Stimulated activated CD8-positive, alpha-beta memory T cell treated with anti-CD3 and anti-CD28 coated beads, Interleukin-12 subunit alpha, Interleukin-12 subunit beta, amount 100 ng/mL, for 24 hours (primary cell): ENCODE data around the gene B4GALT6.

Source experiments
- DNase-seq: peaks from one replicate; pipeline ENCODE4 v3.0.0-alpha.2; 2020; ENCODE audit errors: extremely low read depth

The B4GALT6 gene

DNA sequence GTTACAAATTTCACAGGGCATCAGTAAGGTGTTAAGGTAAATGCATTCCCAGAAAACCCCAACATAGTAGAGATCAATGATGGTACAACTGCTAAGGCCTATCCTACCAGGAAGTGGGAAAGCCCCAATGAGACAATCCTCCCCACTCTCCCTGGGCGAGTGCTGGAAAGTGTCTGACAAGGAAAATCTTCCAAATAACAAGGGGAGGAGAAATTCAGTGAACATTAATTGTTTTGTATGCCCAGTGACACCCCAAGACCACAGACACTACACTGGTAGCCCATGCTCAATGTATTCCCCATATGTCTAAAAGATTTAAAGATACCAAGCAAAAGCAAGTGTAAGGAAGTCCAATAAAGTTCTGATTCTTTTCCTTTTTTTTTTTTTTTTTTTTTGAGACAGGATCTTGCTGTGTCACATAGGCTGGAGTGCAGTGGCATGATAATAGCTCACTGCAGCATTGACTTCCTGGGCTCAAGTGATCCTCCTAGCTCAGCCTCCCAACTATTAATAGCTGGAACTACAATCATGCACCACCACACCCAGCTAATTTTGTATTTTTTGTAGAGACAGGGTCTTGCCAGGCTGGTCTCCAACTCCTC lies 24.7 kb downstream of the B4GALT6 start:
- no peak for DNase-seq

DNA sequence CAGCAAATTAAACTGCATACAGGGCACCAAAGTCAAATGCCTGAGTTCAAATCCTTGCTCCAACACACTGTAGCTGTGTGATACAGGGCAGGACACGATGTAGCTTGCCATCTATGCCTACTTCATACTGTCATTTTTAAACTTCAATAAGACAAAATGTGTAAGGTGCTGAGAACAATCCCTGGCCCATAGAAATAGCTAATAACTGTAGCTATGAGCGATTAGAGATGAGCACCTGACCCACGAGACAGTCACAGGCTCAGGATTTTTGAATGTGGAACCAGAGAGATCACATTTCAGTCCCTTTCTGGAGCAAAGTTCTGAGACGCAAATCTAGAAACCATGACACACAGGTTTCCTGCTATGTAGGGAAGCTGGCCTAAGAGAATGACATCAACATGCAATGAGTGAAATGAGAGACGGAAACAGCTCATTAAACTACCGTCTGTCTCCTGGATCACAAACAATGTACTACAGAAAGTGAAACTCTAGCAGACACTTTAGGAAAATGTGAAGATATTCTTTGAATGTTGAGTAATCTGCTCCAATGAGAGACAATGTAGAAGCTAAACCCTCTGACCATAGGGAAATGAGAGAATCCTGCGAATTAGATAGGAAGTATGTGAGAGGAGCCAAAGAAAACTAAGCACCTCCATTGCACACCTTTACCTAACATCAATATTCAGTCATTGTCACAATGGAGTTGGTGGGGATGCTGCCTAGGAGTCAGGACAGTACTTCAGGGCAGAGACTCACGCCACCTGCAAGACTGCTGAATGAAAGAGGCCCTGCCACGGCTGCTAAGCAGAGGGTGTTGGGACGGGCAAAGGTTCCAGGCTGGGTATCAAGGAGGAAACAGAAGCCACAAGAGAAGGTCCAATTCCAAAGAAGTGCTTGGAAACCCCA lies 25.5 kb downstream of the B4GALT6 start:
- DNase-seq: no peak

DNA sequence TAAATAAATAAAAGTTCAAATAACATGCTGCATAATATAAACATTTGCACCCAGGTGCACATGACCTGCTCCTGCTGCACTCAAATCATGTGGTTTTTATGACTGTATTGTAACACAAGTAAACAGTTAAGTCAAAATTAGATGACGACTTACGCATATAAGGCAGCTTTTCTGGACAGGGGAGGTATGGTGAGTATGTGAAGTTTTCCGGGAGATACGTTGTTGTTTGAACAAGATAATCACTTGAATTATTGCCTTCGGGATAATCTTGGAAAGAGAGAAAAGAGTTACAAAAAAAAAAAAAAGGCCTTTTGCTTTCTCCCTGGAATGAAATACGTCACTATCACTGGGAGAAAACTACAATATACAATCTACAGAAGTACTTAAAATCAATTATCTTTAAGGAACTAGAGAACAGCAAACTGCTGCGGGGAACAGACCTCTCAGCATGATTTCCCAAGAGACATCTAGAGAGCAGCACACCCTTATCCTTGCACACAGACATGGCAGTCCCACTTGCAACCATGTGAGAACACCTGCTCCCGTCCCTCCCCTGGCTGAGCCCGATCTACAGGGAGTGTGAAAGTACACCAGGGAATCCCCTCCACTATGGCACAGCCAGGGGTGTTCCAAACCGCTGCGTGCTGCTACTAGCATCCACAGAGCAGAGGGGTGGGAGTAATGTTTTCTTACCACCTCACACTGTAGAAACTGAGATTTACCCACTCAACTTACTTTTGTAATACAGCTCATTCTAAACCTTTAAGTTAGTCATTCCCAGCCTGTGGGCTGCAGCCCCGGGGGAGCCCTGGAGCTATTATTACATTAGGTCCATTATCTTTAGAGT lies 26.3 kb downstream of the B4GALT6 start:
- DNase-seq: no peak

DNA sequence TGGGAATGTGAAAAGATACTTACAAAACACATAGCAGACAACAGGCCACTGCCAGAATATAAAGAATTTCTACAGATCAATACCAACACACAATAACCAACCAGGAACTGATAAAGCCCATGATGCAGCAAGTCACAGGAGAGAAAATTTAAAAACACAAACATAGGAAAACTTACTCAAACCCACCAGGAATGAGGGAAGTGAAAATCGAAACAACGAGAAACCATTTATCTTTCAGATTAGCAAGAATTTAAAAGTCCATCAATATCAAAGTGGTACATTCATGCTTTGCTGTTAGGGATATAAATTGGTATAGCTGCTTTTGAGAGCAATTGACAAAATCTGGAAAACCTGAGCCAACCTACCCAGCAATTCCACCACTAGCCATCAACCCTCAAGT lies 27.6 kb downstream of the B4GALT6 start:
- DNase-seq: no peak

DNA sequence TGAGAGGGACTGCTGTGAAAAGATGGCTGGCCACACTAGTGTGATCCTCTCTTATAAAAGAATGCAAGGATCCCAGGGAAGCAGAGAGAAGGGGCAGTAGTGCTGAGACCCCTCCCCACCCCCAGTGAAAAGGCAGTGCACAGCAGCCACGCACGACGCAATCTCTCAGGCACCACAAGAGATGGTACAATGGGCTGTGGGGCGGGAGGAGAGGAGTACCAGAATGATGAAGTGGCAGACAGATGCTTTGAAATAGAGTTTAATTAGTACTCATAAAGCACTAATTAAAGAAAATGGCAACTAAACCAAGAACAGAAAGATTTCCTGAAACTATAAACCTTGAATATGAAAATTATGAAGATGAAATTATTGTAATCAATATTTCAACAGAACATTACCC lies 29.0 kb downstream of the B4GALT6 start:
- DNase-seq: no peak

DNA sequence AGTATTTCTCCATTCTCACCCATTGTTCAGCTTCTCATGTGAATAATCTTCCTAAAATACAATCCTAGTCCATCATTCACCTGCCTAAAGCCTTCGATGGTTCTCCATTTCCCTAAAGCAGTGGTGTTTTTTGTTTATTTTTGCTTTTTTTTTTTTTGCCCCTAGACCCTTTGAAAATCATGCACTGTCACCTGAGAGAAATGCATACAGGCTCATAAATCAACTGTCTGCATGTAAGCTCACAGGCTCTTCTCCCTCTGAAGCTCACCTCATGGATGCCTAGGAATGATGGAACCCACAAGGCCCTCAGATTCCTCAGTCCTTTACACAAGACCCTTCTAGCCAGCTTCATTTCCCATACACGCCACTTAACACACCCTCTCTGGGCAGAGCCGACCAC lies 31.5 kb downstream of the B4GALT6 start:
- DNase-seq: no peak

DNA sequence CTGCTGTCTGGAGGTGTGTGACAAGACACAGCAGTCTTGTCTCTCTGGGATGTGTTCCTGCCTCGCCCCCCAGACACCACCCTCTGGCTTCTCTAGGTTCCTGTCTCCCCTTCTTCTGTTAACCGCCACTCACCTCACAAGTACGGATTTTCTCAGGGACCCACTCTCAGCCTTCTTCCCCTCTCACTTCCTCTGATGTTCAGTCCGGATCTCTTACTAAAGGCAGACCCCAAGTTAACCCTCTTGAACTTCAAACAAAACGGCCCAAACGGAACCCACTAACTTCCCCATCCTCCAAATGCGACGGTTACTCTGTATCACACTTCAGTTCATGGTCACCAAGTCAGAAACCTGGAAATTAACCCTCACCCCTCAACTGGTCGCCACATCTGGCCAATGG lies 32.0 kb downstream of the B4GALT6 start:
- DNase-seq: no peak

DNA sequence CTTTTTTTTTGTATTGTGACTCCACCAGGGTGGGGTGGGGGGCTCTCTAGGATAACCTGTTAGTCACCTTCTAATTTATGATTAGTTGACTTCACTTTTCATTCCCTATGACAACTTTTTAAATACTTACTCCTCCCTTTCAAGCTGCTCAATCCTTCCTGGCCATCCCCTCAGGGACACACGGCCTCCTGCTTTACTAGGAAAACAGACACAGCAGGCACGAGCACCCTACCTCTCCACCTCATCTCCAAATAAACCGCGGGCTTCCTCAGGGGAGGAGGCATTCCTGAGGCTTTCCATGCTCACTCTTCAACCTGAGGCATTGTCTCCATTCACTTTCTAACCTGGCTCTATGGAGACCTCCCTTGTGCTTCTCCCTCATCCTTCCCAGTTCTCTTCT lies 33.0 kb downstream of the B4GALT6 start:
- DNase-seq: no peak

DNA sequence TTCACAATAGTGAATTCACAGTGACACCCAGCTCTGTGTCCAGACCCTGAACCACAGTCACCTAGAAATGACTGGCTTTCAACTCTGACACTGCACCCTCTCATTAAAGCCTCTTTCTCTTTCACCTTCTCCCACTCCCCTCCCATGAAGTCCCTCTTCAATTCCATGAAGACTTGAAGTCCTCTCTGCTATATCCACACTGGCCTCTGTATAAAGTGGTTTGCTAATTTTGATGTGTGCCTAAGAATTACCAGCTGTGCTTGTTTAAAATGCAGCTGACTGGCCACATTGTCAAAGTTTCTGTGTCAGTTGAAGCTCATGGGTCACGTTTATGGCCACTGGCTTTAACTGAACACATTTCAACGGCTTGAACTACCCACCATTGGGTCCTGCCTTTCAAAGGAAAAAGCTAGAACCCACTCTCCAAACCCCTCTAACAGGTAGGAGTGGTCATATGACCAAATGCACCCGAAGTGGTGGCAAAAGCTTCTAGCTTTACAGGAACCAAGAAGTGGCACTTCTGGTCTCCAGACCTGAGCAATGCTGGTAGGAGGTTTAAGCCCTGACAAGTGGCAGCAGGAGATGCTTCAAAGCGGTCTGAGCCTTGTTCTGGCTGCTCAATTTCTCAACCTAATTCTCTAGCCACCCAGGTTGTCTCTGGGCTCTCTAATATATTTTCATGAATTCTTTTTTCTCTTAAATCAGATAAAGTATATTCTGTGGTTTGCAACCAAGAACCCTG lies 34.2 kb downstream of the B4GALT6 start:
- DNase-seq: no peak

DNA sequence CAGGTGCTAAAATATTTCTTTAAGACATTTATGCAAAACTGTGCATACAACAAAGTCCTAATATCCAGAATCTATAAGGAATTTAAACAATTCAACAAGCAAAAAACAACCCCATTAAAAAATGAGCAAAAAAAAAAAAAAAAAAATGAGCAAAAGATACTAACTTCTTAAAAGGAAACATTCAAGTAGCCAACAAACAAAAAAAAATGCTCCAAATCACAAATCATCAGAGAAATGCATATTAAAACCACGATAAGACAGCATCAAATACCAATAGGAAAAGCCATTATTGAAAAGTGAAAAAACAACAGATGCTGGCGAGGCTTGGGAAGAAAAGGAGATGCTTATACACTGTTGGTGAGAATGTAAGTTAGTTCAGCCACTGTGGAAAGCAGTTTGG lies 34.9 kb downstream of the B4GALT6 start:
- DNase-seq: no peak

DNA sequence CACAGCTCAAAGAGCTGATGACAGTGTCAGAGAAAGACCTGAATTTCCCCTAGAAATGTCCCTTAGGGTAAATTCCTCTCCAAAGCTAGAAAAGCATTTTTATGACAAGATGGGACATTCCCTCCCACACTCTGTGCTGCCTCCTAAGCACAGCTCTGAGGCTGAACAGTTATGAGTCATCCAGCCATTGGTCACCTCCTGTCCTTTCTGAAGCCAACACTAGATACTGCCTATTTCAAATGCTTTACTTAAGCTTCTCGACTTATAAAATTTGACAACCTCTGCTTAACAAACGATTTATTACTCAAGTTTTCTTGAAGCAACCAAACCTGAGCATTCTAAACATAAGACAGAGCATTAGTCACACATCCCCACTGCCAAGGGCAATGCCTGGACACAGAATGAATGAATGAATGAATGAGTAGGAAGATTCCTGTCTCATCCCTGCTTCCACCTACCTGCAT lies 35.4 kb downstream of the B4GALT6 start:
- no peak for DNase-seq

DNA sequence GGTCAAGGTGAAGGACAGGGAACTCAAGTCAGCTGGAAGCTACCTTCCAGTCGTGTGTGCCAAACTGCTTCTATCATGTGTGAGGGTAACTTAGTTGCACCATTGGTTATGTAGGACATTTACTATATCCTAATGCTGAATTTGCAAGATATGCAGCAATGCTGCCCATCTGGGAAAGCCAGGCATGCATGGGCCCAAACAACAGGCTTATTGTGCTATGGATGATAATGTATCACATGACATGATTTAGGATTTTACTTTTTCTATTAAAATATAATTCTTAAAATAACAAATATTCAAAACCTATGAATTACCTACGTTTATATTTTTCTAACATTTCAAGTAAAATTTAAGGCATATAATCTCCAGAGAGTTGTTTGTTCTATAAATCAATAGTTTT lies 35.9 kb downstream of the B4GALT6 start:
- no peak for DNase-seq

DNA sequence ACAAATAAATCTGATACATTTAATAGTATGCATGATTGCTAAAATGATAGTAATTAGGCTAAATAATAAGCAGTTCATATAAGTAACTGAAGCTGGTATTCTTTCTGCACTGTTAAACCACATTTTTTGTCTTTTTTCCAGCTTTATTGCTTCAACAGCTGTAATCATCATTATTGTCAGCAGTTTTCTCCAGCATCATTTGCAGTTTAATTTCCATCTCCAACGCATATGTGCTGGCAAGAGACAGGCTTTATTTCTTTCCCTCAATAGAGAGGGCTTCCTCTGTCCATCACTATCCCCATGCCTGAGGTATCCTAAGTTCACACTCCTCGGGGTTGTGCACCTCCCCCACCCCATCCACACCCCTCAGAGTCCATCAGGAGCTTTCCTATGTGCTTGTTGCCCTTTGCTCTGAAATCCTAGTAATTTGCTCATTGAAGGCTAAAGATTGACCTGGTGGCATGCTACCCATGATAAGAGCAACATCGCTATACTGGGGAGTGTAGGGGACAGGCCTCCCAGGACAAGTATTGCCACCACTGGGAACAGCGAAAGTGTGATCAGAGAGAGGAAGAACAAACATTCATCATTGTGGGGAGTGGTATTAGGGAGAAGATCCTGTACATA lies 37.1 kb downstream of the B4GALT6 start:
- DNase-seq: no peak

DNA sequence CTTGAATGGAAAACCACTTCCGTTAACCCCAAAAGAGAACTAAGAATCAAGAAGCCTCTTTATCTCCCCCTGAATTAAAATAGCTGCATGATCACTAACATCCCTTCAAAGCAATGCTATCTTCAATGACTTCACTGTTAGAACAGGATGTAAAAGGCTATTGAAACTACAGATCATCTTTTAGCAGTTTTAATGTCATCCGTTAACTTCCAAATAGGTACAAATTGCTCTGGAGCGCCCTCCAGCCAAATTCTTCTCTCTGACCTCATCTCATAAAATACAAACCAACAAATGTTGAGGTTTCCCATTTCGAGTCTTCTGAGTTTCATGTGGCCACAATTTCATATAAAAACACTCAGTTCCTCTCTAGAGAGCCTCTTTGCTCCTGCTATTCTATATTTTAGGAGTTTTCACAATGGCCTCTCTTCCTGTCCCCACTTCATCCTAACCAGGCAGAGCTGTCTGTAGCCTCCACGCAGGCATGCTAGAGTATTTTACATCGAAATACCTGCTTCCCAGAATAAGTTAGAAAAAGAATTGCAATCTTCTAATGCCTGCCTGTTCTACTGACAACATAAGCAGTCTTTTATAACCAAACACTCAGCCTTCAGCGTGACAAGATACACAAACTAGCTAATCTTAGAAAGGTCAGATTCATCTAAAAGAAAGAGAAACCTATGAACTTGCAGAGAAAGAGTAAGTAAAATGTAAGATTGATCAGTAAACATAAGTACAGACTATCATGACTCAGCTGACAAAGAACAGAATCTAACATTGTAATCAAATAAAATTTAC lies 37.9 kb downstream of the B4GALT6 start:
- no peak for DNase-seq

DNA sequence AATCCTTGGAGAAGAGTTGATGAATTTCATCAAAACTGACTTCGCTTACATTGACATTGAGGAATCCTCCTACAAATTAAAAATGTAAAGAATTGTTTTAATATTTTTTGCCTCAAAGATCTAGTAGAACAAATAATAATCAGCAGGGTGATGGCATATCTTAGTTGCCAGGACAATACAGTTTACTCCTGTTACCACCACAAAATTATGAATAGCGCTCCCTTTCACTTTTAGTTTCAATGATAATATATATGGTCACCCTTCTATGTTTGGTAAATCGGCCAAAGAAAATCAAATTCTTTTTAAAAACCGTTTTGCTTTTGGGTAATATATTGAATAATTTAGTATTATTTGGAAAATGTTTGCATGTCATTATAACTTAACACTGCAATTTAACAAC lies 39.0 kb downstream of the B4GALT6 start:
- DNase-seq: no peak

DNA sequence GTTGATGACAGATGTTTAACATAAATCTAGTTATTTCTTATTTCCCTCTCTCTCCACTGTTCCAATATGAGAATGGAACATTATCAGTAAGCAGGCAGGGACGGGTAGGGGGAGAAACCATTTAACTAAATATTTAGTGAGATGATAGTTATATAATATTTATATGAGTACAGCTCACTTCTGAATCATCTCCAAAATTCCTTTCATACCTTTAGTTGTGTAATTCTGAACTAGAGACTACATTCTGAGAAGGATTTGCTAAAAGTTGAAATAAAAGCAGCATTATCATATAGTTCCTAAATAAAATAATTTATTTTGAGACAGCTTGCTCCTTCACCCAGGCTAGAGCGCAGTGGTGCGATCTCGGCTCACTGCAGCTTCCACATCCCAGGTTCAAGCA lies 41.4 kb downstream of the B4GALT6 start:
- DNase-seq: no peak

DNA sequence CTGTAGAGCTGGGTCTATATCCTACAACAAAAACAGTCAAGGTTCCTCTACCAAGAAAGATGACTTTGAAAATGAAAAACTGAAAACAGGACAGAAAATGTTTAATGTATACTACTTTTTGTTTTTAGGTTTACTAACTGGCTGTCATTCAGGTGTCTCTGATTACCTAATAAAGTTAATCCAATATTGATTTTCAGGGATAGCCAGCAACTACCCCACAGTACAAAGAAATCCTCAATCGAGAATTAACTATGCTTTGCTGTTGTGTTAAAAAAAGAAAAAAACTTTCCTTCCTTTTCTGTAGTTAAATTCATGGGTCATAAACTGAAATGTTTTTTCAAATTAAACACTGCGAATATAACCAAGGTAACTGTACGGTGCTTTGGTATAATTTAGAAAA lies 46.9 kb downstream of the B4GALT6 start:
- DNase-seq: no peak

DNA sequence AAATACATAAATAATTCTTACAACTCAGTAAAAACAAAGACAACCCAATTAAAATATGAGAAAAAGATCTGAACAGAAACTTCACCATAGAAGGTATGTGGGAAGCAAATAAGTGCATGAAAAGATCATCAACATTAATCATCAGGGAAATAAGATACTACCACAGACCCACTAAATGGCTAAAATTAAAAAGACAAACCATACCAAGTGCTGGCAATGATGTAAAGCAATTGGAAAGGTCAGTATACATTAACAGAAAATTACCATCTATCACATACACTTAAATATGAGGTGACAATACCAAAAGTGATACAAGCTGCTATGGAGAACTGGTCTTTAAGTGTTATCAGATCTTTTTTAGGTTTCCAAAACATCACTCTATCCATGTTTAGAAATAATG lies 48.0 kb downstream of the B4GALT6 start:
- no peak for DNase-seq

DNA sequence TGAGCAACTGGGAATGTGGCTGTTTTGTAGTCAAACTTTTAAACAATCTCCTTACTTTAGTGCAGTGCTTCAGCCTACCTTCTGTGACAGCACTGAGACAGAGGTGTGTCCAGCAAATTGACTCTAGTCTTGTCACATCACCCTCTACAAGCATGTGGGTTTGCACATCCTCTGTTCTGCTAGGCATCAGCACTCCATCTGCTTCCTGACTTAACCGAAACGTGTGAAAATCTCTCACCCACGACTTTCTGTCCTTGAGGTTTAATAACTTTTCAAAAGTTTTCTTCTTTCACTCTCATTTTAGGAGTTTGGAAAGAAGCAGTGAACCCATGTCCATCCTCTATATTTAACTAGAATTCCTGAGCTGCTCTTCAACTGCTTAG lies 50.1 kb downstream of the B4GALT6 start:
- no peak for DNase-seq
